Frontal cortex (tissue), 4 donors: ENCODE measurements around the gene LEF1. TPM values are rescaled to one million over a fixed set of nuclear protein-coding genes. Genes with fewer than 3 reads are reported as not detected.

Experiments
- DNase-seq, 2 donors: peaks; one replicate each; pipeline ENCODE4 v3.0.0; 2012; ENCODE audit warnings: low spot score in 2 of 2
- FAIRE-seq: peaks from 2 replicates; lab custom pipeline; 2012; peaks lifted over from hg19 to GRCh38; lab: Jason Lieb, UNC
- total RNA-seq: library from RNA; depleted of rRNA; stranded (reverse); fragments of >200 nt; gene quantifications from one replicate; pipeline ENCODE4 v1.2.3, GENCODE V29; 2014
- donor health status: control.
- donor health status: control.
- donor health status: control.

The LEF1 gene
- total RNA-seq, 1 donor from 2014 or later: 6.1 TPM

GRCh38 chr4:108152980-108153379 is 15.8 kb downstream of the LEF1 start:
- FAIRE-seq (no peak), DNase-seq (no peak)

DNA sequence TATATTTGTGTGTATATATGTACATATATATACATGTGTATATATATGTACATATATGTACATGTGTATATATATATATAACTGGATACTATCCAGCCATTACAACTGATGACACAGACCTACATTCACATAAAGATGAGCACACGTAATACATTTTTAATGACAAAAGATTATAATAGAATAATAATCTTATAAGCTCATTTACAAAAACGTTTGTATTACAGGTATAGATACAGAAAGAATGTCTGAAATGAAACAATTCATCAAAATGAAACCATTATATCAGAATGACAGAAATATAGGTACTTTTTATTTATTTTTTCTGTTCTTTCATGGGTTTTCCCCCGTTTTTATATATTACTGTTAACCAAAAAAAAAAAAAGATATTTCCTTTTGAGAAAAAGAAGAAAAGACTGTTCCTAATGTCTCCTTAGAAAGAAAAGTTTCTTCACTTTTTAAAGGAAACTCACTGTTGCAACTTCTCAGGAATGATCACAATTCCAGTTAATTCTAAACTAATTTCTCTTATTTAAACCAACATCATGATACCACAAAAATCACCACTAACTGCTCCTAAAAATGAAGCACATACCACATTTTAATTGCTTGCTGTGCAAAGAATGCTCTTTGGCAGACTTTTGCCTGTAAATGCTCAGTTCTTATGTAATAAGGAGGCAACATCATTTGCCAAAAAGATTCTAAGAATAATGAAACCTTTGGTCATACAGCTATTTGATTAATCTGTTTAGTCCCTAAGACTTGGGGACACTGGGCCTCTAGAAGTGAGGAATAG is 18.9 kb downstream of the LEF1 start:
- DNase-seq (no peak), FAIRE-seq (peak; percentile 13)

- DNase-seq: no peak
- FAIRE-seq: no peak
Observed at GRCh38 chr4:108148316-108148715, 20.4 kb downstream of the LEF1 start.

- DNase-seq: no peak
- FAIRE-seq: no peak
Observed at GRCh38 chr4:108146819-108147218, 21.9 kb downstream of the LEF1 start.

DNA sequence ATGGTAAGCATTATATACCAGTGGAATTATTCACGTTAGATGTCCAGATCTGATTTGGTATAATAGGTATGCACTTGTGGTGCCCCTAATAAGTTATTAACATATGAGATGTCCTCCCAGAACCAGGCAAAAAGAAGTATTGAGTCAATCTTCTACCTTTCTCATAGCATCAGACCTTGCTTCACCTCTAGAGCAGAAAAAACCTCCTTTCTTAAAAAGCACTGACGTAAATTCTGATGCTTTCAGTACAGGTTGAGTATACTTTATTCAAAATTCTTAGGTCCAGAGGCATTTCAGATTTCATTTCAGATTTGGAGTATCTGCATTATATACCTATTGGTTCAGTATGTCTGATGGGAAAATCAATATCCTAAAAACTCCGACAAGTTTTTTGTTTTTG is 22.4 kb downstream of the LEF1 start:
- no peak for DNase-seq

DNA sequence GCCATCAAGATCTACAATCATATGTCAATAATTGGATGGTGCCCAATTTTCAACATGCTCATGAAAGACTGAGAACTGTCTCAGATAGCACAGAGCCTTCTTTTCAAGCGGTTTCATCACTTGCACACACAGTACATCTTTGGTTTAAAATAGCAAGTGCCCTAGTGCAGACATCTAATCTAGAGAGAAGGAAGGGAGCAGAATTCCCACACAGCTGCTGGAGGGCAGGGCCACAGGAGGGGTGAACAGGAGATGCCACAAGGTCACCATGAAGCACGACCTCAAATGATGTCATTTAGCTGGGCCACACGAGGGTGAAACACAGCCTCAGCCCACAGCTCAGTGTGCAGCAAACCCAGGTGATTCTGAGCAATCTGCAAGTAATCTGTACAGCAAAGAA is 24.3 kb downstream of the LEF1 start:
- DNase-seq: no peak
- FAIRE-seq: no peak

More for the DNA sequence above, 22.4 kb downstream of the LEF1 start:
- no peak for FAIRE-seq

GRCh38 chr4:108143515-108143914 is 25.2 kb downstream of the LEF1 start:
- no peak for DNase-seq
- FAIRE-seq: no peak

DNA sequence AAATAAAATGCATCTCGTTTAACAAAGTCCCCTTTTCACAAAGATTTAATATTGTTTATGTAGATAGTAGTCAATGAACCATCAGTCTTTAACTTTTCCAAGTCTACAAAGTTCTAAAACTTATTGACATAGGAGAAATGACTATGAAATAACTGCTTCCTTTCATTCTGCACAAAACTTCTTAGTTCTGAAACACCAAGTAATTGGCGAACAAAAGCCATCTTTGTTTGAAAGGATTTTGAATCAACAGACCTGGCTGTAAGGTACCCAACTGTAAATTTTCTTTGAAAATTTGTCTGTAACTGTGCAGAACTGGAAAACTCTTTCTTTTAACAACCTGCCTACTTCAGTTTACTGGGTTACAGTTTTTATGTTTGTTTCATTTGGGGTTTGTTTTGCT is 25.9 kb downstream of the LEF1 start:
- FAIRE-seq (no peak), DNase-seq (no peak)

DNA sequence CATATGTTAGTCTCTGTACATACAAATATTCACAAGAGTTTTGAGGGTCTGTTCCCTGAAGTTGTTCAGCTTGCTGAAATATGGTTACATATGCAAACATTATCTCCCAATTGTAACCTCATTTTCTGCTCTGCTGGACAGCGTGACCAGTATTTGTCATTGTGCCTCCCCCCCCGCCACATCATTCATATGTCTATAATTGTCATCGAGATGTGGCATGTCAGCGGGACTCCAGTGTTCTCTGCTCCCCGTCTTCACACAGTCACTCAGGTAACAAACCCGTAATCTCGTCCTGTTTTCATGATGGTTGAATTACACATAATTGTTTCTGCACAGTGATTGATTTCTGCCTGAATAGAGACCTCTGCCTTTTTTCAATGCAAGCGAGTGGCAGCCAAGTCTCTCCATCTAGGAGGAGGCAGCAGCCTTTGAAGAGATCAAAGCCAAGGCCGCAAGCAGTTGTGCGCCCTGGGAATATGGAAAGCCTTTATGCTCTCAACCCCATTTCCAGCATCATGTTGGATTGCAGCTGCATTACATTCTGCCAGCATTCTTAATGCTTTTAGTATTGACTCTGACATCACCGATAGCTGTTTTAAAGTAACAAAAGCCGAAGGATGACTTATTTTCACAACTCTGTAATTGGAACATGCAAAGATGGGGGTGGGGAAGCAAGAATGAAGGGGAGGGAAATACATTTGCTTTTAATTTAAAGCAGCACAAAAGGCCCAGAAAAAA is 27.4 kb downstream of the LEF1 start:
- DNase-seq (no peak), FAIRE-seq (no peak)

DNA sequence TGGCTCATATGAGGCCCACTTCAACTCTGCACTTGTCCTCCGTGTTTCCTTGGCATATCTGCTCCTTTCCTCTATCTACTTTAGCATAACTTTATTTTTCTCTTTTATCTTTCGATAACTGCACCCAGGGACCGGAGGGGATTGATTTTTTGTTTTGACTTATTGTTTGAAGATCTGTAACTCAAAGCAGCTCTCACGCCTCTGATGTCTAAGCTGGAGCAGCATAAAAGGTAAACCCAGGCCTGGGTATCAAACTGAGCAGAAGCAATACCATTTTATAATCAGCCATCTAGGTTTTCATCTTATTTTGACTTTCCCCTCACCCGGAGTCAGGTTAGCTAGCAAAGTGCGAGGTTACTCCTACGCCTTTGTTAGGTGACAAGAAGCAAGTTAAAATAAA is 28.4 kb downstream of the LEF1 start:
- FAIRE-seq: no peak
- no peak for DNase-seq

DNA sequence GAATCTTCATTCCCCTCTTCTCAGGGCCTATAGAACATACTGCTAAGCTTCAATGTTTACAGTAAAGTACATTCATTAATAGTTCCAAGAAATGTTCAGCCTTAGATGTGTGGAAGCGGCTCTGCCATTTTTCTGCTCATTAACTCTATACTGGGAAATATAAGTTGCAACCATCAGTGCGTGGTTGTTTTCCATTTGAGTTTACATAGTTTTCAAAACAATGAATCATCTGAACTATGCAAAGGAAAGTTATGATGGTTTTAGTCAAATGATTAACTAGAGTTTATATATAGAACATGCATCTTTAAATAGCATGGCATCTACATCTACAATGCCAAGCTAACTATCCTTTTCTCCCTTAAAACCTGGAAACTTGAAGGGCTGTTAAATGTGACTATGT is 29.6 kb downstream of the LEF1 start:
- FAIRE-seq: no peak
- DNase-seq: no peak

- DNase-seq: no peak
- no peak for FAIRE-seq
Observed at GRCh38 chr4:108135549-108136209, 33.1 kb downstream of the LEF1 start.

DNA sequence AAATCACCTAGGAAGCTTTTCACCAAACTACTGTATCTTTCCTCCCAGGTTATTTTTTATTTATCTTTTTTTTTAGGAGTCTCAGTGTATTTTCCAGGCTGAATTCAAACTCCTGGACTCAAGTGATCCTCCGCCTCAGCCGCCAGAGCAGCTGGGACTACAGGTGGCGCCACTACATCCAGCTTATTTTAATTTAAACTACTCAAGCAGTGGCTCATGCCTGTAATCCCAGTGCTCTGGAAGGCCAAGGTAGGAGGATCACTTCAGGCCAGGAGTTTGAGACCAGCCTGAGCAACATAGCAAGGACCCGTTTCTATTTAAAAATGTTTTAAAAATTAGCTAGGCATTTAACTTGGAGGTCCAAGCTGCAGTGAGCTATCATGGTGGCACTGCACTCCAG is 37.8 kb downstream of the LEF1 start:
- FAIRE-seq (no peak), DNase-seq (no peak)

- no peak for DNase-seq
- FAIRE-seq: no peak
Observed at GRCh38 chr4:108129196-108129595, 39.5 kb downstream of the LEF1 start.

GRCh38 chr4:108126806-108127205 is 41.9 kb downstream of the LEF1 start:
- no peak for DNase-seq
- no peak for FAIRE-seq

- no peak for FAIRE-seq
- DNase-seq: no peak
Observed at GRCh38 chr4:108120789-108121188, 47.9 kb downstream of the LEF1 start.

DNA sequence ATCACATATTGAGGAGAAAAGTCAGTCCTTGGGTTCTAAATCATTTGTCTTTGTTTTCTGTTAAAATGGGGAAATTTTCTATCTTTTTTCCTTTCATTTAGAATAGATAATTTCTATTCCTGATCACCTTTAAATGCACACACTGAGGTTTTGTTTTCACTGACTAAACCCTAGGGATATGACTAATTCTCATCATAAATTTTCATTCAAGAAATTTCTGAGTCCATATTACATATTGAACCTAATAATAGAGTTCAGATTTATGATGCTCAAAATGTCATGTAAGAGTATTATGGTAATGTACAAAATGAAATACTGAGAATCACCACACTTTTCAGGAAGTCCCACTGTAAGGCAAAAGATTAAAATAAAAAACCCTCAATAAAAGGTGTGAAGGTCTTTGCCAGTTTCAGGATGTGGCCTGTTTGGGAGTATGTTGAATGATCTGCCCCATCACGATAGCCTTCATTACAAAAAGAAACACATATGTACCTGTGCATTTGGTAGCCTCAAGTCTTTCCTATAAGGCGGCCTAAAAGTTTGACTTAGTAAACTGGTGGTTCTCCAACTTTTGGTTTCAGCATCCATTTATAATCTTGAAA is 49.4 kb downstream of the LEF1 start:
- FAIRE-seq (no peak), DNase-seq (no peak)

DNA sequence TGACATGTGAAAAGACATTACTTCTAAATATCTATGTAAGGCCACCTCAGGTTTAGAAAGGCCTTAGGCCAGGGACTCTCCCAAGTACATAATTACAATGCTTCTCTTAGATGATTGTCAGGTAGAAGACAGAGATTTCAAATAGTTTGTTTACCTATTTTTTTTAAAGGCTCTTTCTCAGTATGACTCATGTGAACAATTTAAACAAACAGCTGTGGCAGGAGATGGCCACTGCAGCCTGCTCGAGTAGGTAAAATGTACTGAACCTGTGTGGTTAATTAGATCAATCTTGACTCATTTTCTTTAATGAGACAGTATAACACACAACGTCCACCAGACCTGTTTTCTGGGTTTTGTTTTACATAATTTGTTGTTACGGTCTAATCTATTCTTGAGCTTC is 50.2 kb downstream of the LEF1 start:
- no peak for FAIRE-seq
- no peak for DNase-seq

DNA sequence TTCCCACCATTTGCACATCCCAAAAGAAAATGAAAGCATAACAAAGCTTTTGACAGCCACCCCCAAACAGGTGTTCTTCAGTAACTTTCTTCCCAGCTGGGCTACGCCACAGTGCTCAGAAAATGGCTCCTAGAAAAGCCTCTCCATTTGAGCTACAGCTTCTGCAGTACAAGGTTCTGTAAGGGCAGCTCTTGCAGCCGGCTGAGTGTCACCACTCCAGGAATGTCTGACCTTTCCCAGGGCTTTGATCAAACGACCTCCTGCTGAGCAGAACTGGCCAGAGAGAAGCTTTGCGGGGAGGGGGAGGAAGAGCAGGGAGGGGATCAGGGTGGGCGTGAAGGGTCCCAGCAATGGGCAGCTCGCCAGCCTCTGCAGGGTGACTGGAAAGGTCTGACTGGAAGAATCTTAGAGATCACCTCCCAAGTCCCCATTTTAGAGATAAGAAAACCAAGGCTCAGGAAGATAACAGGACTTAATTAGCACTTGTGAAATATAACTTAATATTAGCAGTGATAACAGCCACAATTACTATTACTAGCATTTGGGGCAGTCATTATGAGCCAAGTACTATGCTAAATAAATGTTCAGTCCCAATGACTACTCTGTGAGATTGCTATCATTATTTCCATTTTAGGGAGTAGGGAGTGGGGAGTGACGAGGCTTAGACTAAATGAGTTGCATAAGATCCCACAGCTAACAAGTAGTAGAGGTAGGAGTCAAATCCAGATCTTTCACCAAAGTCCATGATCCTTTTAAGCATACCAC is 51.1 kb downstream of the LEF1 start:
- FAIRE-seq: no peak
- DNase-seq: no peak
